GM19023 (cell line): ENCODE results near the gene FDPS.
"Not testable (repeated sequence)": the region's sequence is repeated elsewhere in the genome, so short reads cannot be mapped to it uniquely, and the experiment has no call there.

Experiments used
- ATAC-seq: cut with Tn5 transposase; IDR thresholded peaks from one replicate; pipeline ENCODE4 v1.9.1; 2021; ENCODE audit warnings: mild to moderate bottlenecking, moderate library complexity; ENCODE audit not compliant: unreplicated experiment

FDPS gene

DNA sequence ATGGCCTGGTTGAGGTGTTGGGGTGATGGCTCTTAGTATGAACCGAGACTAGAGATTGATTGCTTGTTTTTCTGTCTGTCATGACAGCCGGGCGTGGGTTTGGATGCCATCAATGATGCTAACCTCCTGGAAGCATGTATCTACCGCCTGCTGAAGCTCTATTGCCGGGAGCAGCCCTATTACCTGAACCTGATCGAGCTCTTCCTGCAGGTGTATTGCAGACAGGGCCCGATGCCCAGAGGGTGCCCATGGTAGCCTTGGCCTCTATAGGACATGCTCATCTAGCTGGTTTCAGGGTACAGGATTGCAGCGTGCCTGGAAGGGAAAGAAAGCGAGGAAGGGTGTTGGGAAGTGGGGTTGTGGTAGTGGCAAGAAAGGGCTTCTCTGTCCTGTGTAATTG is 9.4 kb downstream of the FDPS start:
- no peak for ATAC-seq

DNA sequence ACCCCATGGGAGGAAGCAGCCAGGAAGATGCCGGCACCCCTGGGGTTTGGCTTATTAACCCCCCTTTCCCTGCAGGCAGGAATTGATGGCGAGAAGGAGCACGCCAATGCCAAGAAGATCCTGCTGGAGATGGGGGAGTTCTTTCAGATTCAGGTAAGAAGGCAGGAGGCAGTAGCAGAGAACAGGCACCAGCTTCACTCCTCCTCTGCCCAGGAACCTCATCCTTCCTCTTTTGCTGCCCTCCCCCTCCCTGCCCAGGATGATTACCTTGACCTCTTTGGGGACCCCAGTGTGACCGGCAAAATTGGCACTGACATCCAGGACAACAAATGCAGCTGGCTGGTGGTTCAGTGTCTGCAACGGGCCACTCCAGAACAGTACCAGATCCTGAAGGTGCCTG is 10.9 kb downstream of the FDPS start:
- ATAC-seq: no peak

DNA sequence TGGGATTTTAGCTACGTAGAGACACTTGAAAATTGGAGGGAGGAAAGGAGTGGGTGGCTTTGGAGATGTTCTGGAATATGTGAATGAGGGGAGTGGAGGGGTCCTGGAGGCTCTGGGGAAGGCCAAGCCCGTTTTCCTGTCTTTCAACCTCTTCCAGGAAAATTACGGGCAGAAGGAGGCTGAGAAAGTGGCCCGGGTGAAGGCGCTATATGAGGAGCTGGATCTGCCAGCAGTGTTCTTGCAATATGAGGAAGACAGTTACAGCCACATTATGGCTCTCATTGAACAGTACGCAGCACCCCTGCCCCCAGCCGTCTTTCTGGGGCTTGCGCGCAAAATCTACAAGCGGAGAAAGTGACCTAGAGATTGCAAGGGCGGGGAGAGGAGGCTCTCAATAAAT is 11.6 kb downstream of the FDPS start:
- no peak for ATAC-seq

DNA sequence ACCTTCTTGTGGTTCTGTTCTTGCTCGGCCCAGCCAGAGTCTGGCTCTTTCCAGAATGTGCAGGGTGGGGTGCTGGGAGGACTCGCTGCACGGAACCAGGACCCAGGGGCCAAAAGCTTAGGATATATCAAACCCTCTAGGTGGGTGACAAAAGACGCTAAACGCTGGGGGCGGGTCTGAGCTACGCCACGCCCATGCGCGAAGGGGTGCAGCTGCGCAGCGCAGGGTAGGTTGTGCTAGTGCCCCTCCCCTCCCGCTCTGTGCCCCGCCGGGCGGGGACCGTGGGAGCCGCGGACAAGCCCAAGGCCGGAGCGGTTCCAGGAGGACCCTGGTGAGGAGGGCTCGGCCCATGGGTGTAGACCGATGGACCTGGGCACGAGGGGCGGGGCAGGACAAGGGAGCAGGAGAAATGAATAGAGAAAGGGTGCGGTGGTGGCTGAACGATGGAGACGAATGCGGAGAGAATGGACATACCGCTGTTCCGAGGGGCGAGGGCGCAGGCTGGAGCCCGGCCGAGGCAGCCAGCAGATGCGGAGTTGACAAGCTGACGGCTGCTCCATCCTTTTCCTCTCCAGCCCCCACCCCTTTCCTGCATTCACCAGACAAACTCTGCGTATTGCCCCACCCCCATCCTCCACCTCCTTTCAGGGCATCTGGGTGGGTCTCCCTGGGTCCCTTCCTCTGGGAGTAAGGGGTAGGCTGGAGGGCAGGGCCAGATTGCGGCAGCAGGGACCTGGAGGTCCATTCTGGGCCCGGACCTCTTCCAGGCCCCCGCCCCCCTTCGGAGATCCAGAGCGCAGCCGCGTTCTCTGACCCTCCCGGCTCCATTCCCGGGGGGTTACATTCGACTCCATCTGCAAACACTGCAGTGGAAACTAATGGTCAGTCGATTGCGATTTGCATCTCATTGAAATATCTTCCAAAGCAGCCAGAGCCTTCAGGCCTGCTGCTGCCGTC is 12.3 kb downstream of the FDPS start, which contains the start of gene RUSC1:
Gene RUSC1, plus strand, starts transcription at position 234 of the 957 bp plus-strand sequence. CDS start 880 bp downstream, outside the sequence.
- no peak for ATAC-seq

DNA sequence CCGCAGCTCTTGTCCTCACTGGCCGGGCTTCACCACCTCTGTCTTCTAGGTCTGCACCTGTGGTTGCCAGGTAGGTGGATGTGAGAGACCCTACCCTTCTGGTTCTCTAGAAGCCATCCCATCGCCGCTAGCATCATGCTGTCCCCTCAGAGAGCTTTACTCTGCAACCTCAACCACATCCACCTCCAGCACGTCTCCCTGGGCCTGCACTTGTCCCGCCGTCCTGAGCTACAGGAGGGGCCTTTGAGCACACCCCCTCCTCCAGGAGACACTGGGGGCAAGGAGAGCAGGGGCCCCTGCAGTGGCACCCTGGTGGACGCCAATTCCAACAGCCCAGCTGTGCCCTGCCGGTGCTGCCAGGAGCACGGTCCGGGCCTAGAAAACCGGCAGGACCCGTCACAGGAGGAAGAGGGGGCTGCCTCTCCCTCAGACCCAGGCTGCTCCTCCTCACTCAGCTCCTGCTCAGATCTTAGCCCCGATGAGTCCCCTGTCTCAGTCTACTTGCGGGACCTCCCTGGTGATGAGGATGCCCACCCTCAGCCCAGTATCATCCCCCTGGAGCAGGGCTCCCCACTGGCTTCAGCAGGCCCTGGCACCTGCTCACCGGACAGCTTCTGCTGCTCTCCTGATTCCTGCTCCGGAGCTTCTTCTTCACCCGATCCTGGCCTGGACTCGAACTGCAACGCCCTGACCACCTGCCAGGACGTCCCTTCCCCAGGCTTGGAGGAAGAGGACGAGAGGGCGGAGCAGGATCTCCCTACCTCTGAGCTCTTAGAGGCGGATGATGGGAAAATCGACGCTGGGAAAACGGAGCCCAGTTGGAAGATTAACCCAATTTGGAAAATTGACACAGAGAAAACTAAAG is 13.2 kb downstream of the FDPS start:
- no peak for ATAC-seq

DNA sequence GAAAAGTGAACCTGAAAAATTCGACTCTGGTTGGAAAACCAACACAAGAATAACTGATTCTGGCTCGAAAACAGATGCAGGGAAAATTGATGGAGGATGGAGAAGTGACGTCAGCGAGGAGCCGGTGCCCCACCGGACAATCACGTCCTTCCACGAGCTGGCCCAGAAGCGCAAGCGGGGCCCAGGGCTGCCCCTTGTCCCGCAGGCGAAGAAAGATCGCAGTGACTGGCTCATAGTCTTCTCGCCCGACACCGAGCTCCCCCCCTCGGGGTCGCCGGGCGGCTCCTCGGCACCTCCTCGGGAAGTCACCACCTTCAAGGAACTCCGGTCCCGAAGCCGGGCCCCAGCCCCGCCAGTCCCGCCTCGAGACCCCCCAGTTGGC is 13.9 kb downstream of the FDPS start:
- no peak for ATAC-seq

GRCh38 chr1:155322953-155323728 is 14.5 kb downstream of the FDPS start:
- peak; percentile 46 for ATAC-seq

DNA sequence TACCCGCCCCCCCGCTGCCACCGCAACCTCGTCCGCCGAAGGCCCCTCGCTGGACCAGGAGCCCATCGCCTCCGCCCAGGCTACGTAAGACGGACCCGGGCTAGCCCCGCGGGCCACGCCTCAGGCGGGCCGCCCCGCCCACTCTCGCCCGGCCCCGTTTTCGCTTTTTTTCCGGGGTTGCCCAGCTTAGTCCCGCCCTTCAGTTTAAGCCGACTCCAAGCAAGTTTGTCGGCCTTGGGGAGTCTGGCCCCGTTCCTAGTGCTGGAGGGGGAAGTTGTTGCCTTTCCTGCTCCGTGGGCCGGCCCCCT is 15.0 kb downstream of the FDPS start:
- ATAC-seq: peak; percentile 54

DNA sequence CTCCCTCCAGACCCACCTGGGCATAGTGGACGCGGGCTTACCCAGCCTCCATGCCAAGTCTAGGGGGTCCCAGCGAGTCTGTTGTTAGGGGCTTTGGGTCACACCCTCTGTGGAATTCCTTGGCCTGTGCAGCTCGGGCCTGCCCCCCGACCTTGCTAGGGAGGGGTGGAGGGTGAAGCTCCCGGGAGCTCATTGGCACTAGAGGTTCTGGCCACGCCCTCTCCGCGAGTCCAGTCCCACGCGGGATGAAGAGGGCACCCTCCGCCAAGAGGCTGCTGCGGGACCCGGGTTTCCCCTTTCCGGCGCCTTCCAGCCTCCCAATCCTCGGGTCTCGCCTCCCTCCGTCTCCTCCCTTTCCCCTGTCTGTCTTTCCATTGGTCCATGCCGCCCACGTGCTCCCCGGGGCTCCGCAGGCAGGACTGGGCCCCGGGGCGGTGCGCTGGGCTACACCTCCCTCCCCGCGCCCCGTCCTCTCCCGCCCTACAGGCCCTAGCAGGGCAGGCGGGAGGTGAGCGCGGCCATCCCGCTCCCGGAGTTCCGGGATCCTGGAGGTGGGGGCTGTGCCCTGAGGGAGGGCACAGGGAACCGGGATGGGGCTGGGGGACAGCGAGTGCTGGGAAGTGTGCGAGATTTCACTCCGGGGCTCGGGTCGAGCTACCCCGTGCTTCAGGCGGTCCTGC is 15.5 kb downstream of the FDPS start:
- peak; percentile 63 for ATAC-seq

DNA sequence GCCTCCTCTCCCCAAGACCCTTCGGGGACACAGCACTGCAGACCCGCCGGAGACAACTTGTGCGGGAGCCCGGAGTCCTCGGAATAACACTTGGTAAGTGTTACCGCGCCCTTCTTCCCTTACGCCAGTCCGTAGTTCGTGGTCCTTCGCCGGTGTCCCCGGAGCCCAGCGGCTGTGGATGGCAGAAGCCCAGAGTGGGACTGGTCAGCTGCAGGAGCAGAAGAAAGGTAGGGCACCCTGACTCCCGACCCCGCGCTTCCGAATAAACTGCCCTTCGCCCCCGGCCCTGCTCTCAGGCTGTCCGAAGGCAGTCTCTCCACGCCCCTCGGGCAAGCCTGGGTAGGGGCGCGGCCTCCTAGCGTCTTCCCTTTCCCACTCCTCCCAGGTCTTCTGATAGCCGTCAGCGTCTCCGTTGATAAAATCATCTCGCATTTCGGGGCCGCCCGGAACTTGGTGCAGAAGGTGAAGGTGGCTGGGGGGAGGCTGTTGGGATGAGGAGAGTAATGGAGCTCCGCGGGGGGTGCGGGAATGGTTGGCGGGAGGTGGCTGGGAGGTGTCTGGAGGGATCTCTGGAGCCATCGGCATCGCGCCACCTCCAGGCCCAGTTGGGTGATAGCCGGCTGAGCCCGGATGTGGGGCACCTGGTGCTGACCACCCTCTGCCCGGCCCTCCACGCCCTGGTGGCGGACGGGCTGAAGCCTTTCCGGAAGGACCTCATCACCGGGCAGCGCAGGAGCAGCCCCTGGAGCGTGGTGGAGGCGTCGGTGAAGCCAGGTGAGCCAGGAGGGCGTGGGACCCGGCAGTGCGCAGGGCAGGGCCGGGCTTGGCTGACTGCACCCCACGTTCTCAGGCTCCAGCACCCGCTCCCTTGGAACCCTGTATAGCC is 16.3 kb downstream of the FDPS start:
- ATAC-seq: no peak

DNA sequence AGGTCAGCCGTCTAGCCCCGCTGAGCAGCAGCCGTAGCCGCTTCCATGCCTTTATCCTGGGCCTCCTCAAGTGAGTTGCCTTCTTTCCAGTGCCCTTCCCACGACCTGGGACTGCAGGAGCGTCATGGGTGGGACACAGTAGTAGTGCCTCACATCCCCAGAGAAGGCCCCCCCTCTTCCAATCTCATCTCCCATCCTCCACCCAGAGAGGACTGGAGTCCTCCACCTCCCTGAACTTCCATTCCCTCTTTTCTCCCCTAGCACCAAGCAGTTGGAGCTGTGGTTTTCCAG is 16.9 kb downstream of the FDPS start:
- ATAC-seq: no peak

GRCh38 chr1:155326020-155326526 is 17.4 kb downstream of the FDPS start:
- ATAC-seq: no peak

DNA sequence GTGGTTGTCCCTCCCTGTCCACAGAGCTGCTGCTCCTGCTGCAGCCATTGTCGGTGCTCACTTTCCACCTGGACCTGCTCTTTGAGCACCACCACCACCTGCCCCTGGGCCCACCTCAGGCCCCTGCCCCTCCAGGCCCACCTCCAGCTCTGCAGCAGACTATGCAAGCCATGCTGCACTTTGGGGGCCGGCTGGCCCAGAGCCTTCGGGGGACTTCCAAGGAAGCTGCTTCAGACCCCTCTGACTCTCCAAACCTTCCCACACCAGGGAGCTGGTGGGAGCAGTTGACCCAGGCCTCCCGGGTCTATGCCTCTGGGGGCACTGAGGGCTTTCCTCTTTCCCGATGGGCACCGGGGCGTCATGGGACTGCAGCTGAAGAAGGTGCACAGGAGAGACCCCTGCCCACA is 18.0 kb downstream of the FDPS start:
- ATAC-seq: no peak

GRCh38 chr1:155327981-155328380 is 19.3 kb downstream of the FDPS start:
- ATAC-seq: no peak

GRCh38 chr1:155328856-155329255 is 20.2 kb downstream of the FDPS start:
- not testable (repeated sequence) for ATAC-seq

DNA sequence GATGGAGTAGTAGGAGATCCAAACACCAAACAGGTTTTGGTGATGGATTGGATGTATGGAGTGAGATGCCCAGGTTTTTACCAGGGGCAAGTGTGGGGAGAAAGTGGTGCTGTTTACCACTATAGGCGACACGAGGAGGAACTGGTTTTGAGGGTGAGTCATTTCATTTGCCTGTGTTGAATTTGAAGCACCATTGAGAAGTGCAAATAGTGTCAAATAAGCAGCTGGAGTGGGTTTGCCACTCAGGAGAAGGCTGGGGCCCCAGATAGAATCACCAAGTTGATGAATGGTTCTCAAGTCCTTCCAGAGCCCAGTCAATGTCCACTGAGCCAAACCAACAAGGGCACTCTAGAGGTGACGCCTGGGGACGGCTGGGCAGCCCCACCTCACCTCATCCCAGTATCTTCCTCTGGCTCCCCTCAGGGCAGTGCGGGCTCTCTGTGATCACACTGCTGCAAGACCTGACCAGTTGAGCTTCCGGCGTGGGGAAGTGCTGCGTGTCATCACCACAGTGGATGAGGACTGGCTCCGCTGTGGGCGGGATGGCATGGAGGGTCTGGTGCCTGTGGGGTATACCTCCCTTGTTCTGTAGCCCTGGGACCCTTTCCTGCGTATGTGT is 21.4 kb downstream of the FDPS start:
- ATAC-seq: no peak

DNA sequence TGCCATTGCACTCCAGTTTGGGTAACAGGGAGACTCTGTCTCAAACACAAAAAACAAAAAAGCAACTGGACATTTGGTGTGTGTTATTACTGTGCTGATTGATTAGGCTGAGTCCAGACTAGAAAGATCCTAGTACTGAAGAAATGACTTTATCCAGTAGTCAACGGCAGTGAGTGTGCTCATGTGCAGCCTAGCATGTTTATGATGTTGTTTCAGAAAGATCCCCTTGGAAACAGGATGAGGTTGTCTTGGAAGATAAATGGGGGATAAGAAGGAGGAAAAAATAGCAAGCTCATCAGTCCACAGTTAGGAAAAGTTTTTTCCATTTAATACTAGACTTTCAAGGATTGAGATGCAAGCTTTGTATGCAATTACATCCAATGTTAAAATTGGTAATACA is 26.3 kb downstream of the FDPS start:
- ATAC-seq: no peak

- ATAC-seq: no peak
Measured at GRCh38 chr1:155339515-155340097, 30.9 kb downstream of the FDPS start.

DNA sequence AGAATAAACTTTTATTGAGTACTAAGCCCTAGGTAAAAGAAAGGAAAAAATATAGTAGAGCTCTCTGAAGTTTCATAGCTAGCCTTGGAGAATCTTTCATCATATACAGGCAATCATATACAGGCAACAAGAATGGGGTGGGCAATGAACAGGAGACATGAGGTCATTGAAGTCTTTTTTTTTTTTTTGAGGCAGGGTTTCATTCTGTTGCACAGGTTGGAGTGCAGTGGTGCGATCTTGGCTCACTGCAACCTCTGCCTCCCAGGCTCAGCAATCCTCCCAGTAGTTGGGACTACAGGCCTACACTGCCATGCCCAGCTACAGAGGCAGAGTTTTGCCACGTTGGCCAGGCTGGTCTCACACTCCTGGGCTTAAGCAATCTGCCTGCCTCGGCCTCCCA is 34.2 kb downstream of the FDPS start:
- ATAC-seq: no peak
